Upper lobe of left lung (tissue), 4 donors: Measurements from ENCODE around the gene AMOTL1.

ENCODE experiments used
- CTCF ChIP-seq, 6 experiments: fragments of 450-650 bp in 4 of 6; fragments of 200-600 bp in 2 of 6; sonication (generic) in 2 of 6; IDR thresholded peaks; one replicate each; pipeline ENCODE4 v1.5.1; 2016 to 2019; ENCODE audit warnings: antibody characterized with exemption in 6 of 6
- EP300 ChIP-seq, 4 donors: sonication (generic); formaldehyde crosslinking; IDR thresholded peaks; one replicate each; pipeline ENCODE4 v1.5.1; 2017; ENCODE audit warnings: antibody characterized with exemption in 4 of 4, control low read depth in 2 of 4
- POLR2A ChIP-seq, 4 donors: fragments of 450-650 bp; IDR thresholded peaks; one replicate each; pipeline ENCODE4 v1.5.1; 2016 to 2017; ENCODE audit warnings: antibody characterized with exemption in 4 of 4, mild to moderate bottlenecking in 2 of 4
- POLR2AphosphoS5 ChIP-seq, 2 donors: sonication (generic); formaldehyde crosslinking; IDR thresholded peaks; one replicate each; pipeline ENCODE4 v1.5.1; 2017; ENCODE audit warnings: antibody characterized with exemption in 2 of 2

GRCh38 chr11:94873916-94874540, 105.9 kb downstream of the AMOTL1 start:
- no peak for TF ChIP-seq CTCF (IDR thresholded peaks at IDR 0.05)
- no peak for TF ChIP-seq POLR2A (IDR thresholded peaks at IDR 0.05)
- no peak for TF ChIP-seq POLR2AphosphoS5 (IDR thresholded peaks at IDR 0.05)
- TF ChIP-seq EP300 (IDR thresholded peaks at IDR 0.05): no peak
